SJCRH30 (cell line): ENCODE data around the gene L1TD1. TPM values are rescaled to one million over a fixed set of nuclear protein-coding genes. Genes with fewer than 3 reads are reported as not detected.
"Not testable (repeated sequence)": the region's sequence is repeated elsewhere in the genome, so short reads cannot be mapped to it uniquely, and the experiment has no call there.

Source experiments
- DNase-seq, 2 experiments: peaks; one replicate each; pipeline ENCODE4 v3.0.0-alpha.2; 2015 to 2020
- H3K27ac ChIP-seq: fragments of 250-450 bp; sonication (Bioruptor Pico); 2 replicates; pipeline ENCODE4 v1.5.1; 2020; ENCODE audit warnings: mild to moderate bottlenecking, moderate library complexity
- H3K27me3 ChIP-seq: fragments of 250-450 bp; sonication (Bioruptor Pico); 2 replicates; pipeline ENCODE4 v1.5.1; 2020; ENCODE audit warnings: mild to moderate bottlenecking, moderate library complexity
- H3K36me3 ChIP-seq: fragments of 250-450 bp; sonication (Bioruptor Pico); 2 replicates; pipeline ENCODE4 v1.5.1; 2020; ENCODE audit warnings: mild to moderate bottlenecking, moderate library complexity
- H3K4me1 ChIP-seq: fragments of 250-450 bp; sonication (Bioruptor Pico); 2 replicates; pipeline ENCODE4 v1.5.1; 2020; ENCODE audit warnings: mild to moderate bottlenecking, moderate library complexity
- H3K4me3 ChIP-seq: fragments of 250-450 bp; sonication (Bioruptor Pico); 2 replicates; pipeline ENCODE4 v1.5.1; 2020; ENCODE audit warnings: mild to moderate bottlenecking, moderate library complexity
- H3K9me3 ChIP-seq: fragments of 250-450 bp; sonication (Bioruptor Pico); replicated peaks from 2 replicates; pipeline ENCODE4 v1.5.1; 2020; ENCODE audit warnings: mild to moderate bottlenecking, moderate library complexity
- total RNA-seq: library from RNA; depleted of rRNA; stranded (reverse); fragments of >200 nt; shearing (Covaris generic); gene quantifications from 2 replicates; pipeline ENCODE4 v1.2.3, GENCODE V29; 2014

The L1TD1 gene
- total RNA-seq, 1 experiment from 2014 or later: not detected

GRCh38 chr1:62185233-62185632, 9.4 kb upstream of the L1TD1 start:
- H3K4me3 ChIP-seq, H3K27ac ChIP-seq, H3K27me3 ChIP-seq, H3K9me3 ChIP-seq, H3K36me3 ChIP-seq: not testable (repeated sequence)
- peak; percentile 21 to 38 for DNase-seq
- peaks cover 18% of the 10 kb centered on the region for H3K4me1 ChIP-seq

DNA sequence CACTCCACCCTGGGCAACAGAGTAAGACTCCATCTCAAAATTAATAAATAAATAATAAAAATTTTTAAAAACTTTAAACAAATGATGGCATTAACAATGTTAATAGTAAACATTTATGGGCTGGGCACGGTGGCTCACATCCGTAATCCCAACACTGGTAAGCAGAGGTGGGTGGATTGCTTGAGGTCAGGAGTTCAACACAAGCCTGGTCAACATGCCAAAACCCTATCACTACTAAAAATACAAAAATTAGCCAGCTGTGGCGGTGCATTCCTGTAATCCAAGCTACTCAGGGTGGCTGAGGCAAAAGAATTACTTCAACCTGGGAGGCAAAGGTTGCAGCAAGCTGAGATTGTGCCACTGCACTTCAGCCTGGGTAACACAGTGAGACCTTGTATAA, 9.0 kb upstream of the L1TD1 start:
- no peak overlapping the region for H3K27ac ChIP-seq
- H3K4me1 ChIP-seq: peaks cover 15% of the 10 kb centered on the region
- no peak for DNase-seq
- no peaks in the 10 kb centered on the region for H3K36me3 ChIP-seq
- H3K4me3 ChIP-seq: no peak overlapping the region
- 0 out of 2 replicates have a peak, but pooled peaks cover 3% of the 10 kb centered on the region for H3K9me3 ChIP-seq
- H3K27me3 ChIP-seq: no peaks in the 10 kb centered on the region

GRCh38 chr1:62187548-62187947, 7.1 kb upstream of the L1TD1 start:
- Histone ChIP-seq H3K9me3 (no peaks in the 10 kb centered on the region), H3K36me3 (no peaks in the 10 kb centered on the region), H3K27me3 (no peaks in the 10 kb centered on the region), H3K4me3 (no peak overlapping the region), H3K4me1 (peaks cover 15% of the 10 kb centered on the region), H3K27ac (no peak overlapping the region)
- no peak for DNase-seq

- H3K9me3 ChIP-seq: no peaks in the 10 kb centered on the region
- H3K27me3 ChIP-seq: no peaks in the 10 kb centered on the region
- H3K27ac ChIP-seq: no peak overlapping the region
- H3K36me3 ChIP-seq: no peaks in the 10 kb centered on the region
- H3K4me1 ChIP-seq: peaks cover 12% of the 10 kb centered on the region
- no peak overlapping the region for H3K4me3 ChIP-seq
- DNase-seq: no peak
Observed at GRCh38 chr1:62188111-62188510, 6.5 kb upstream of the L1TD1 start.

GRCh38 chr1:62196086-62196690, 1.5 kb downstream of the L1TD1 start:
- Histone ChIP-seq H3K27me3 (no peaks in the 10 kb centered on the region), H3K4me1 (peaks cover 3% of the 10 kb centered on the region; the same call in 1 of the 2 replicates), H3K4me3 (no peak overlapping the region), H3K27ac (no peak overlapping the region), H3K9me3 (0 out of 2 replicates have a peak, but pooled peaks cover 3% of the 10 kb centered on the region), H3K36me3 (no peaks in the 10 kb centered on the region)
- DNase-seq: no peak

GRCh38 chr1:62198069-62198780, 3.6 kb downstream of the L1TD1 start:
- H3K36me3 ChIP-seq: no peaks in the 10 kb centered on the region
- no peak overlapping the region for H3K27ac ChIP-seq
- H3K4me3 ChIP-seq: no peak overlapping the region
- peaks cover 3% of the 10 kb centered on the region; the same call in 1 of the 2 replicates for H3K4me1 ChIP-seq
- no peak for DNase-seq
- H3K9me3 ChIP-seq: 0 out of 2 replicates have a peak, but pooled peaks cover 3% of the 10 kb centered on the region
- no peaks in the 10 kb centered on the region for H3K27me3 ChIP-seq

DNA sequence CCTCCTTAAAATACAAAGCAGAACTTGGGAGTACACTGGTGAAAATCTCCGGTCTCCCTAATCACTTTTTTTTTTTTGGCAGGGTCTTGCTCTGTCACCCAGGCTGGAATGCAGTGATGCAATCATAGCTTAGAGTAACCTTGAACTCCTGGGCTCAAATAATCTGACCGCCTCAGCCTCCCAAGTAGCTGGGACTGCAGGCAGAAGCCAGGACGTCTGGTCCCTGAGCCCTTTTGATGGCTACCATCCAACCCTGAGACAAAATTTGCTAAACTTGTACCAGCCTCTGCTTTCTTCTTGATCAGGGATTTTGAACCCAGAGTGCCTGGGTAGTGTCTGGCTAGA, 4.1 kb downstream of the L1TD1 start:
- Histone ChIP-seq H3K27ac (no peak overlapping the region), H3K27me3 (no peaks in the 10 kb centered on the region), H3K4me1 (peaks cover 3% of the 10 kb centered on the region; the same call in 1 of the 2 replicates), H3K9me3 (0 out of 2 replicates have a peak, but pooled peaks cover 3% of the 10 kb centered on the region), H3K36me3 (no peaks in the 10 kb centered on the region), H3K4me3 (no peak overlapping the region)
- DNase-seq: peak; percentile 21 to 31

DNA sequence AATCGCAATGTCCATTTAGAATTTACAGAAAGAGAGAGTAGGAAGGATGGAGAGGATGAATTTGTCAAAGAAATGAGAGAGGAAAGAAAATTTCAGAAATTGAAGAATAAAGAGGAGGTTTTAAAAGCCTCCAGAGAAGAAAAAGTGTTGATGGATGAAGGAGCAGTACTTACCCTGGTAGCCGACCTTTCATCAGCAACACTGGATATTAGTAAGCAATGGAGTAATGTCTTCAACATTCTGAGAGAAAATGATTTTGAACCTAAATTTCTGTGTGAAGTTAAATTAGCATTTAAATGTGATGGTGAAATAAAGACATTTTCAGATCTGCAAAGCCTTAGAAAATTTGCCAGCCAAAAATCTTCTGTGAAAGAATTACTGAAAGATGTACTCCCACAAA, 12.5 kb downstream of the L1TD1 start:
- no peak for DNase-seq
- H3K4me3 ChIP-seq: no peak overlapping the region
- no peaks in the 10 kb centered on the region for H3K27me3 ChIP-seq
- no peak overlapping the region for H3K27ac ChIP-seq
- H3K4me1 ChIP-seq: peaks cover 8% of the 10 kb centered on the region
- no peaks in the 10 kb centered on the region for H3K36me3 ChIP-seq
- H3K9me3 ChIP-seq: peaks cover 18% of the 10 kb centered on the region

- DNase-seq: no peak
- Histone ChIP-seq H3K27me3 (no peaks in the 10 kb centered on the region), H3K4me3 (no peak overlapping the region), H3K9me3 (peaks cover 18% of the 10 kb centered on the region), H3K36me3 (no peaks in the 10 kb centered on the region), H3K4me1 (peaks cover 8% of the 10 kb centered on the region), H3K27ac (no peak overlapping the region)
Observed at GRCh38 chr1:62208087-62208486, 13.4 kb downstream of the L1TD1 start.

DNA sequence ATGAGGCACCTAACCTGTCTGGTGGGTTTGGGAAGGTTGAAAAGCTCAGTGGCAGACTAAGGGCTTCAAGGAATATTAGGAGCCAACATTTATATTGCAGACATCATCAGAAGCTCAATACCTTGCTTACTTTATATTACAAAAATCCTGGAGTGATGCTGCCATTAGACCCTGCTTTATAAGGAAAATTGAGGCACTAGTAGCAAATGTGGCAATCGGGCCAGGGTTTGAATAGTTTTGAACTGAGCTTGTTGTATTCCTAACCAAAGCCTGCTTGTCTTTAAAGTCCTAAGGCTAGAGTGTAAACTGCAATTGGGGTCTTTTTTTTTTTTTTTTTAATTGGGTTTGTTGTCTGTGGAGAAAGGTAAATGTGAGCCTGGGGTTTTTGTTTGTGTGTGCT, 14.3 kb downstream of the L1TD1 start:
- no peaks in the 10 kb centered on the region for H3K36me3 ChIP-seq
- peaks cover 18% of the 10 kb centered on the region for H3K9me3 ChIP-seq
- peaks cover 8% of the 10 kb centered on the region for H3K4me1 ChIP-seq
- DNase-seq: no peak
- H3K27me3 ChIP-seq: no peaks in the 10 kb centered on the region
- no peak overlapping the region for H3K27ac ChIP-seq
- H3K4me3 ChIP-seq: no peak overlapping the region

GRCh38 chr1:62209931-62210595, 15.4 kb downstream of the L1TD1 start:
- Histone ChIP-seq H3K4me1 (peaks cover 8% of the 10 kb centered on the region), H3K9me3 (peaks cover 18% of the 10 kb centered on the region), H3K27ac (peak overlapping the region; percentile 59), H3K27me3 (no peaks in the 10 kb centered on the region), H3K4me3 (no peak overlapping the region), H3K36me3 (no peaks in the 10 kb centered on the region)
- DNase-seq: peak; percentile 69 to 77

DNA sequence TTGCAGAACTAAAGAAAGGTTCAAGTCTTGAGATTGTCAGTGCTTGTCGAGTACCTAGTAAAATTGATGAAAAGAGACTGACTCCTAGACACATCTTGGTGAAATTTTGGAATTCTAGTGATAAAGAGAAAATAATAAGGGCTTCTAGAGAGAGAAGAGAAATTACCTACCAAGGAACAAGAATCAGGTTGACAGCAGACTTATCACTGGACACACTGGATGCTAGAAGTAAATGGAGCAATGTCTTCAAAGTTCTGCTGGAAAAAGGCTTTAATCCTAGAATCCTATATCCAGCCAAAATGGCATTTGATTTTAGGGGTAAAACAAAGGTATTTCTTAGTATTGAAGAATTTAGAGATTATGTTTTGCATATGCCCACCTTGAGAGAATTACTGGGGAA, 16.3 kb downstream of the L1TD1 start:
- DNase-seq: peak in 1 of 2 experiments; percentile 33
- Histone ChIP-seq H3K9me3 (peaks cover 18% of the 10 kb centered on the region), H3K27me3 (no peaks in the 10 kb centered on the region), H3K4me1 (peaks cover 8% of the 10 kb centered on the region), H3K27ac (no peak overlapping the region), H3K36me3 (no peaks in the 10 kb centered on the region), H3K4me3 (no peak overlapping the region)

DNA sequence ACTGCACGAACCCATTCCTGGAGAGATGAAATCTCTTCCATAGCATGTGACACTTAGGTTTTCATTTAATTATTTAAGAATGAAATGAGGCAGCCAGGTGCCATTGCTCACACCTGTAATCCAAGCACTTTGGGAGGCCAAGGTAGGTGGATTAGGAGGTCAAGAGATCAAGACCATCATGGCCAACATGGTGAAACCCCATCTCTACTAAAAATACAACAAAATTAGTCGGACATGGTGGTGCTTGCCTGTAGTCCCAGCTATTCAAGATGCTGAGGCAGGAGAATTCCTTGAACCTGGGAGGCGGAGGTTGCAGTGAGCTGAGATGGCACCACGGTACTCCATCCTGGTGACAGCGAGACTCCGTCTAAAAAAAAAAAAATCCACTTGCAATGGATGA, 17.8 kb downstream of the L1TD1 start:
- no peak overlapping the region for H3K27ac ChIP-seq
- peaks cover 13% of the 10 kb centered on the region for H3K9me3 ChIP-seq
- no peak overlapping the region for H3K4me3 ChIP-seq
- no peak for DNase-seq
- no peaks in the 10 kb centered on the region for H3K36me3 ChIP-seq
- H3K27me3 ChIP-seq: no peaks in the 10 kb centered on the region
- H3K4me1 ChIP-seq: peaks cover 8% of the 10 kb centered on the region

DNA sequence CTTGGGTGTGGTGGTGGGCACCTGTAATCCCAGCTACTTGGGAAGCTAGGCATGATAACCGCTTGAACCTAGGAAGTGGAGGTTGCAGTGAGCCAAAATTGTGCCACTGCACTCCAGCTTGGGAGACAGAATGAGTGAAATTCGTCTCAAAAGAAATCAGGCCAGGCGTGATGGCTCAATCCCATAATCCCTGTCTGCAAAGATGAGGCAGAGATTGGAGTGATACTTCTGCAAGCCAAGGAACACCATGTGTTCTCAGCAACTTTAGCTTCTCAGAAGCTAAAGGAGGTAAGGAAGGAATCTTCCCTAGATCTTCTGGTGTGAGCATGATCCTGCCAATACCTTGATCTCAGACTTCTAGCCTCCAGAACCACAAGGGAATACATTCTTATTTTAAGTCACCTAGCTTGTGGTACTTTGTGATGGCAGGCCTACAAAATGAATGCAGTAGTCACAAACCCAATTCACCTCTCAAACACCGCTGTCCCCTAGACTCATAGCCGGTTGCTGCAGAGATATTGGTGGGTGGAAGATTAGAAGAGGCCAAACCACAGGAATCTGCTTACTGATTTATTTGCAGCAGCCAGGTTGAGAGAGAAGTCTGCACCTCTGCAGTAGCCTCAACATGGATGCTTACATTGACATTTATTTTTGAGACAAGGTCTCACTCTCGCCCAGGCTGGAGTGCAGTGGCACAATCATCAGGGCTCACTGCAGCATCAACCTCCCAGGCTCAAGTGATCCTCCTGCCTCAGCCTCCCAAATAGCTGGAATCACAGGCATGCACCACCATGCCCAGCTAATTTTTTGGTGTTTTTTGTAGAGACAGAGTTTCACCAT, 18.6 kb downstream of the L1TD1 start:
- DNase-seq: no peak
- peaks cover 12% of the 10 kb centered on the region for H3K9me3 ChIP-seq
- no peak overlapping the region for H3K27ac ChIP-seq
- peaks cover 8% of the 10 kb centered on the region for H3K4me1 ChIP-seq
- H3K36me3 ChIP-seq: no peaks in the 10 kb centered on the region
- no peaks in the 10 kb centered on the region for H3K27me3 ChIP-seq
- H3K4me3 ChIP-seq: no peak overlapping the region

GRCh38 chr1:62218604-62219003, 24.0 kb downstream of the L1TD1 start:
- H3K4me1 ChIP-seq: no peaks in the 10 kb centered on the region
- H3K27me3 ChIP-seq: no peaks in the 10 kb centered on the region
- H3K4me3 ChIP-seq: no peak overlapping the region
- no peaks in the 10 kb centered on the region for H3K36me3 ChIP-seq
- DNase-seq: no peak
- no peak overlapping the region for H3K27ac ChIP-seq
- no peaks in the 10 kb centered on the region for H3K9me3 ChIP-seq
